WERI-Rb-1 (cell line): ENCODE measurements around the gene CACNA1D.
A peak's percentile ranks its signal among the peaks of the same experiment; 100 is the strongest.

Experiments used
- DNase-seq: peaks from one replicate; pipeline ENCODE4 v3.0.0-alpha.2; 2020
- H3K27ac ChIP-seq: fragments of 250-450 bp; sonication (Bioruptor Pico); 2 replicates; pipeline ENCODE4 v1.5.1; 2020; ENCODE audit warnings: mild to moderate bottlenecking, moderate library complexity
- H3K27me3 ChIP-seq: fragments of 250-450 bp; sonication (Bioruptor Pico); 2 replicates; pipeline ENCODE4 v1.5.1; 2021; ENCODE audit warnings: mild to moderate bottlenecking, low read depth, moderate library complexity; ENCODE audit not compliant: insufficient read depth, severe bottlenecking
- H3K36me3 ChIP-seq: fragments of 250-450 bp; sonication (Bioruptor Pico); 2 replicates; pipeline ENCODE4 v1.5.1; 2020; ENCODE audit warnings: mild to moderate bottlenecking, moderate library complexity
- H3K4me3 ChIP-seq: 2 replicates; pipeline ENCODE4 v1.5.1; 2011; ENCODE audit warnings: low read depth, mild to moderate bottlenecking, control low read depth, low read length
- H3K9me3 ChIP-seq: fragments of 250-450 bp; sonication (Bioruptor Pico); 2 replicates; pipeline ENCODE4 v1.5.1; 2021; ENCODE audit warnings: mild to moderate bottlenecking, moderate library complexity; ENCODE audit not compliant: severe bottlenecking
- TF ChIP-seq, protein P1 (sequence below): IDR thresholded peaks from 2 replicates; pipeline ENCODE4 v1.5.1; 2011; ENCODE audit warnings: low read depth, mild to moderate bottlenecking, control low read depth, inconsistent platforms, low read length

The CACNA1D gene

GRCh38 chr3:53801319-53801718 lies 306.9 kb downstream of the CACNA1D start:
- TF ChIP-seq, protein P1, sequence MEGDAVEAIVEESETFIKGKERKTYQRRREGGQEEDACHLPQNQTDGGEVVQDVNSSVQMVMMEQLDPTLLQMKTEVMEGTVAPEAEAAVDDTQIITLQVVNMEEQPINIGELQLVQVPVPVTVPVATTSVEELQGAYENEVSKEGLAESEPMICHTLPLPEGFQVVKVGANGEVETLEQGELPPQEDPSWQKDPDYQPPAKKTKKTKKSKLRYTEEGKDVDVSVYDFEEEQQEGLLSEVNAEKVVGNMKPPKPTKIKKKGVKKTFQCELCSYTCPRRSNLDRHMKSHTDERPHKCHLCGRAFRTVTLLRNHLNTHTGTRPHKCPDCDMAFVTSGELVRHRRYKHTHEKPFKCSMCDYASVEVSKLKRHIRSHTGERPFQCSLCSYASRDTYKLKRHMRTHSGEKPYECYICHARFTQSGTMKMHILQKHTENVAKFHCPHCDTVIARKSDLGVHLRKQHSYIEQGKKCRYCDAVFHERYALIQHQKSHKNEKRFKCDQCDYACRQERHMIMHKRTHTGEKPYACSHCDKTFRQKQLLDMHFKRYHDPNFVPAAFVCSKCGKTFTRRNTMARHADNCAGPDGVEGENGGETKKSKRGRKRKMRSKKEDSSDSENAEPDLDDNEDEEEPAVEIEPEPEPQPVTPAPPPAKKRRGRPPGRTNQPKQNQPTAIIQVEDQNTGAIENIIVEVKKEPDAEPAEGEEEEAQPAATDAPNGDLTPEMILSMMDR: no peak
- no peaks in the 10 kb centered on the region for H3K36me3 ChIP-seq
- no peaks in the 10 kb centered on the region for H3K27me3 ChIP-seq
- no peaks in the 10 kb centered on the region for H3K9me3 ChIP-seq
- no peak overlapping the region for H3K4me3 ChIP-seq
- no peak overlapping the region for H3K27ac ChIP-seq
- no peak for DNase-seq

- TF ChIP-seq, protein P1: no peak
- no peaks in the 10 kb centered on the region for H3K27me3 ChIP-seq
These were observed 308.0 kb downstream of the CACNA1D start for GRCh38 chr3:53802256-53802880.

DNA sequence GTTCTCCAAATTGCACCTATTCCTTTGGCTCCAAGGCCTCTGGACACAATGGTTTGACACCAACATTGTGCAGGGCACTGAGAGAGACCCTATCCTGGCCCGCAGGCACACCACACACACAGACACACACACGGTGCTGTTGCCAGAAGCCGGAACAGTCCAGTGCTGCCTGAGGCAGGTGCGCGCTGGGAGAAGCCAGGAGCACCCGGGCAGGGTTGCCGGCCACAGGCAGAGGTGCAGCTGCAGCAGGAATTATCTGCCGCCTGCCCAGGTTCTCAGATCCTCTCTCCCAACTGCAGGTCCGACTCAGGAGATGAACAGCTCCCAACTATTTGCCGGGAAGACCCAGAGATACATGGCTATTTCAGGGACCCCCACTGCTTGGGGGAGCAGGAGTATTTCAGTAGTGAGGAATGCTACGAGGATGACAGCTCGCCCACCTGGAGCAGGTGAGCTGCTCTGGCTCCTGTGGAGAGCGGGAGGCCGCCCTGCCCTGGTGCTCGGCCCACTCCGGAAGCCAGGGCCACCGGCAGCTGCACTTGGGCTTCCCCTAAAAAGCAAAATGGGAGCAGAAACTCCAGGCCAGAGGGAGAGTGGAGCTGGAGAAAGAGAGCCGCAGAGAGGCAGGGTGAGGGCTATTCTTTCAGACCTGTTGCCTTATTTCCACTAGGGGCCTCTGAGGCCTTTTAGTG lies 308.9 kb downstream of the CACNA1D start:
- H3K27me3 ChIP-seq: no peaks in the 10 kb centered on the region
- no peak for DNase-seq
- no peaks in the 10 kb centered on the region for H3K36me3 ChIP-seq
- no peaks in the 10 kb centered on the region for H3K9me3 ChIP-seq
- TF ChIP-seq, protein P1: no peak
- no peak overlapping the region for H3K4me3 ChIP-seq
- H3K27ac ChIP-seq: no peak overlapping the region

More at GRCh38 chr3:53802256-53802880, 308.0 kb downstream of the CACNA1D start:
- Histone ChIP-seq H3K36me3 (no peaks in the 10 kb centered on the region), H3K27ac (no peak overlapping the region), H3K9me3 (no peaks in the 10 kb centered on the region), H3K4me3 (no peak overlapping the region)
- no peak for DNase-seq

DNA sequence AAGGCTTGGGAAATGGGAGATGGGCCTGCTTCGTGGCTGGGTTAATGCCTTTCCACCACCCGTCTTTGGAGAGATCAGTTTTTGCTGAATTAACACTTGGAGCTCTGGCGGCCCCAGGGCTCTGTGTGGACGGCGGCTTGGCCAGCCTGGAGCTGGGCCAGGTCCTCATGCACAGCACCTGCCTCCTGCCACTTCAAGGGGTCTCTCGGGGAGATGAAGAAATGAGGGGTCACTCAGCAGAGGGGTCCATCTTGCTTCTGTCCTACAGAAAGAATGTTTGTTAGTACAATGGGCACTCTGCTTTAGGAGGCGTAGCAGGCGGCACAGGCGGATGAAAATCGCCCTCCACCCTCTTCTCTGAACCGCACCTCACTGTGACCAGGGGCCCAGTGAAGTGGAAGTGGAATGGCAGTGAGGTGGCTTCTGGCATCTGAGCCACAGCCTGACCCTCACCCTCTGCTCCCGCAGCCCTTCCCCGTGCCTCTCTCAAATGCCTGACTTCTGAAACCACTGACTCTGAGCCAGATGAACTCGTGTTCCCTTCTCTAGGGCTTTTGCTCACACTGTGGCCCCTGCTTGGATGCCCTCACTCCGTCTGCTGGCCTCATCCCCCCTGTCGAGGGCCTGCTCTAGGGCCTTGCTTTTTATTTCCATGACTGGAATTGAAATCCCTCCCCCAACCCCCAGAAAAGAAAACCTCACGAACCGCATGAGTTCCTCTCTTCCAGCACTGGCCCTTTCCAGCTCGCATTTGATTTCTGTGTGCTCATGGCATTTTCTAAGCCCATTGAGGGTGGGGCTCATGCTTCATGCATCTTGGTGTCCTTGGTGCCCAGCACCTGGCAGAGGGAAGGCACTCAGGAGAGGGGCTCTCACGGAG lies 309.6 kb downstream of the CACNA1D start:
- no peak overlapping the region for H3K4me3 ChIP-seq
- no peaks in the 10 kb centered on the region for H3K27me3 ChIP-seq
- no peak for DNase-seq
- H3K36me3 ChIP-seq: no peaks in the 10 kb centered on the region
- TF ChIP-seq, protein P1: 0 out of 2 replicates have a peak, but pooled peaks have one; percentile 4
- no peak overlapping the region for H3K27ac ChIP-seq
- no peaks in the 10 kb centered on the region for H3K9me3 ChIP-seq

DNA sequence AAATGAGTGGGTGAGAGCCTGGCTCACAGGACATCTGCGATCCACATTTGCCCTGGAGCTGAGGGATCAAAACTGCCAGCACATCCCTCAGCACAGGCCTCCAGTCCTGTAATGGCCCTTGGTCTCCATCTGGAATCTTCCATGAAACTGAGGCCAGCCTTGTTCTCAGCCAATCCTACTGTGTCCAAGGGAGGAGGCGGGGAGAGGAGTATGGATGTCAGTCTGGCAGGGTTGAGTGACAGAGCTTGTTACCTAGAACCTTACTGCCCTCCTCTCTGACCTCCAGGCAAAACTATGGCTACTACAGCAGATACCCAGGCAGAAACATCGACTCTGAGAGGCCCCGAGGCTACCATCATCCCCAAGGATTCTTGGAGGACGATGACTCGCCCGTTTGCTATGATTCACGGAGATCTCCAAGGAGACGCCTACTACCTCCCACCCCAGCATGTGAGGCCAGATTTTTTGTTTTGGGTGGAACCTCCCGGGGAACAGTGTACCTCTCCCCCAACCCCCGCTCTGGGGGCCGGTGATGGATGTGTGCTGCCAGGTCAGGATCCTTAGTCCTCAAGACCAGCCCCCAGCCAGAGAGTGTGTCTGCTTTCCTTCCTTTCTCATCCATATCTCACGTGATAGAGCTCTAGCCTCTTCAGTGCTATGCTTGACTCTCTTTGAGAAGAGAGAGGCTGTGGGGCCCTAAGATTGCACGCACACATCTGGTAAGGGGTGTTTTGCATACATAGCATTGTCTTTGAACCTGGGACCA lies 310.5 kb downstream of the CACNA1D start:
- no peaks in the 10 kb centered on the region for H3K36me3 ChIP-seq
- H3K9me3 ChIP-seq: no peaks in the 10 kb centered on the region
- no peaks in the 10 kb centered on the region for H3K27me3 ChIP-seq
- H3K27ac ChIP-seq: no peak overlapping the region
- no peak for DNase-seq
- H3K4me3 ChIP-seq: no peak overlapping the region
- TF ChIP-seq, protein P1: no peak
